CD4-positive, CD25-positive, alpha-beta regulatory T cell (primary cell): ENCODE data around the gene USP25. TPM values are rescaled to one million over a fixed set of nuclear protein-coding genes. Genes with fewer than 3 reads are reported as not detected.

Experiments
- ATAC-seq, 2 donors: fragments of 150-1000 bp; cut with Tn5 transposase; one replicate each; pipeline ENCODE4 v1.10.0; 2021; ENCODE audit warnings: low read depth in 2 of 2, moderate number of reproducible peaks in 2 of 2, moderate library complexity in 1 of 2
- DNase-seq, 3 donors: peaks; one replicate each; pipeline versions ENCODE4 v3.0.0 to v3.0.0-alpha.2; 2012 to 2022; ENCODE audit warnings: mixed read lengths in 1 of 3
- H3K27ac ChIP-seq: one replicate; pipeline ENCODE4 v1.7.0; 2013; ENCODE audit warnings: mild to moderate bottlenecking, low read length; ENCODE audit not compliant: insufficient read depth, poor library complexity, severe bottlenecking
- H3K27me3 ChIP-seq: one replicate; pipeline ENCODE4 v1.7.0; 2013; ENCODE audit warnings: low read length; ENCODE audit not compliant: control insufficient read depth, insufficient read depth
- H3K36me3 ChIP-seq: one replicate; pipeline ENCODE4 v1.7.0; 2013; ENCODE audit warnings: mild to moderate bottlenecking, low read length, moderate library complexity; ENCODE audit not compliant: control insufficient read depth, insufficient read depth
- H3K4me1 ChIP-seq: 2 replicates; pipeline ENCODE4 v1.7.0; 2013; ENCODE audit warnings: mild to moderate bottlenecking, low read length; ENCODE audit not compliant: insufficient read depth, control insufficient read depth, poor library complexity, severe bottlenecking
- H3K4me3 ChIP-seq: one replicate; pipeline ENCODE4 v1.7.0; 2013; ENCODE audit warnings: low read depth, mild to moderate bottlenecking, low read length, moderate library complexity
- H3K9me3 ChIP-seq, 2 experiments: 1 replicate in 1 of 2; 2 replicates in 1 of 2; pipeline ENCODE4 v1.7.0; 2013; ENCODE audit warnings: low read length in 2 of 2, mild to moderate bottlenecking in 1 of 2, moderate library complexity in 1 of 2; ENCODE audit not compliant: control insufficient read depth in 2 of 2
- H3K27ac Mint-ChIP-seq, 3 donors: one replicate each; pipeline ENCODE4 v1.8.0; 2020 to 2022; ENCODE audit warnings: mild to moderate bottlenecking in 3 of 3, mixed read lengths in 3 of 3, moderate library complexity in 2 of 3
- H3K27me3 Mint-ChIP-seq: one replicate; pipeline ENCODE4 v1.8.0; 2022; ENCODE audit warnings: mild to moderate bottlenecking, mixed read lengths
- H3K36me3 Mint-ChIP-seq: one replicate; pipeline ENCODE4 v1.8.0; 2020; ENCODE audit warnings: mixed read lengths
- H3K4me1 Mint-ChIP-seq, 4 donors: one replicate each; pipeline ENCODE4 v1.8.0; 2020 to 2022; ENCODE audit warnings: mixed read lengths in 4 of 4, mild to moderate bottlenecking in 1 of 4
- H3K4me3 Mint-ChIP-seq, 4 donors: one replicate each; pipeline ENCODE4 v1.8.0; 2020 to 2022; ENCODE audit warnings: mild to moderate bottlenecking in 4 of 4, mixed read lengths in 4 of 4, moderate library complexity in 3 of 4
- H3K9me3 Mint-ChIP-seq, 7 donors: one replicate each; pipeline ENCODE4 v1.8.0; 2020 to 2022; ENCODE audit warnings: mixed read lengths in 7 of 7, mild to moderate bottlenecking in 3 of 7, moderate library complexity in 2 of 7
- polyA plus RNA-seq, 4 donors: library from polyadenylated mRNA; unstranded; fragments of 300-500 nt; fragmentation: Illumina TruSeq; gene quantifications; one replicate each; pipeline ENCODE4 v1.2.3, GENCODE V29; 2021
- total RNA-seq: library from RNA; stranded (reverse); gene quantifications from one replicate; pipeline ENCODE4 v1.2.3, GENCODE V29; 2022

USP25 gene
- total and polyA plus RNA-seq, 5 donors from 2014 or later, result 6.6 to 64.6 (median 11.2) TPM

DNA sequence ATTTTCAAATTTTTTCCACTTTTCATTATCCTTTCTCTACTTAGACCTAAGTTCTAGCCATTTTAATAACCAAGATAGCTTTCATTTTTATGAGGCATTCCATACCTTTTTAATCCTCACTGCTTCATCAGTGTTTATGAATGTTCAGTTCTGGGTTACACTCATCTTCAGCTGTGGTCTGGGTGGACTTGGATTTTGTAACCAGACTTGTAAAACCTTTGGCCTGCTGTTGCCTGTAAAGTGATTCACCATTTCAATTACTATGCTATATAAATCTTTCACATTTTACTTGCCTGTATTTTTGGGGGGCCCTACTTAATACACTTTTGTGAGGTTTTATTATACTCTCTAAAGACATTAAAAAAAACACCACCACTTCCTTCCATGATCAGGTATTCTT lies 46.2 kb downstream of the USP25 start:
- Histone ChIP-seq H3K9me3 (no peaks in the 10 kb centered on the region), H3K27ac (no peak overlapping the region), H3K27me3 (no peaks in the 10 kb centered on the region), H3K4me3 (no peak overlapping the region), H3K4me1 (no peaks in the 10 kb centered on the region), H3K36me3 (peaks cover 23% of the 10 kb centered on the region)
- ATAC-seq (no peak), DNase-seq (no peak)
- Mint-ChIP-seq H3K27ac (no peak overlapping the region), H3K4me1 (peaks cover 34 to 48% (median 38%) of the 10 kb centered on the region in 4 donors), H3K36me3 (peaks cover 34% of the 10 kb centered on the region), H3K4me3 (peak overlapping the region in 1 of 4 donors; percentile 87), H3K27me3 (no peaks in the 10 kb centered on the region), H3K9me3 (peaks cover 0 to 4% (median 0%) of the 10 kb centered on the region in 7 donors)

- Histone ChIP-seq H3K9me3 (no peaks in the 10 kb centered on the region), H3K27me3 (no peaks in the 10 kb centered on the region), H3K36me3 (peaks cover 32% of the 10 kb centered on the region), H3K4me3 (peak overlapping the region; percentile 7), H3K4me1 (no peaks in the 10 kb centered on the region), H3K27ac (no peak overlapping the region)
- no peak overlapping the region for H3K27ac Mint-ChIP-seq
- no peaks in the 10 kb centered on the region for H3K27me3 Mint-ChIP-seq
- DNase-seq, result no peak
- peaks cover 38% of the 10 kb centered on the region for H3K36me3 Mint-ChIP-seq
- H3K9me3 Mint-ChIP-seq, result peaks cover 0 to 4% (median 0%) of the 10 kb centered on the region in 7 donors
- peaks cover 28 to 40% (median 33%) of the 10 kb centered on the region in 4 donors for H3K4me1 Mint-ChIP-seq
- no peak for ATAC-seq
- H3K4me3 Mint-ChIP-seq, result no peak overlapping the region
These were observed 47.0 kb downstream of the USP25 start for GRCh38 chr21:15776818-15777217.

- no peak for ATAC-seq
- H3K9me3 Mint-ChIP-seq, result peaks cover 0 to 5% (median 1%) of the 10 kb centered on the region in 7 donors
- H3K4me1 ChIP-seq, result no peaks in the 10 kb centered on the region
- no peaks in the 10 kb centered on the region for H3K9me3 ChIP-seq
- peaks cover 35% of the 10 kb centered on the region for H3K36me3 Mint-ChIP-seq
- H3K27me3 Mint-ChIP-seq, result no peaks in the 10 kb centered on the region
- peaks cover 12 to 31% (median 22%) of the 10 kb centered on the region in 4 donors for H3K4me1 Mint-ChIP-seq
- no peak overlapping the region for H3K27ac Mint-ChIP-seq
- no peak overlapping the region for H3K4me3 ChIP-seq
- H3K4me3 Mint-ChIP-seq, result no peak overlapping the region
- no peaks in the 10 kb centered on the region for H3K27me3 ChIP-seq
- H3K27ac ChIP-seq, result no peak overlapping the region
- peaks cover 31% of the 10 kb centered on the region for H3K36me3 ChIP-seq
- DNase-seq, result no peak
These were observed 52.2 kb downstream of the USP25 start for GRCh38 chr21:15781986-15782385.

GRCh38 chr21:15788847-15789523 lies 59.2 kb downstream of the USP25 start:
- no peak overlapping the region for H3K27ac ChIP-seq
- ATAC-seq (no peak), DNase-seq (no peak)
- peaks cover under 1% of the 10 kb centered on the region for H3K36me3 ChIP-seq
- Mint-ChIP-seq H3K4me1 (peaks cover 21 to 48% (median 40%) of the 10 kb centered on the region in 4 donors), H3K27me3 (no peaks in the 10 kb centered on the region), H3K4me3 (no peak overlapping the region), H3K27ac (no peak overlapping the region), H3K36me3 (peaks cover 15% of the 10 kb centered on the region), H3K9me3 (peaks cover 0 to 2% (median 0%) of the 10 kb centered on the region in 7 donors)
- no peaks in the 10 kb centered on the region for H3K27me3 ChIP-seq
- no peak overlapping the region for H3K4me3 ChIP-seq
- no peaks in the 10 kb centered on the region for H3K4me1 ChIP-seq
- H3K9me3 ChIP-seq, result no peaks in the 10 kb centered on the region

DNA sequence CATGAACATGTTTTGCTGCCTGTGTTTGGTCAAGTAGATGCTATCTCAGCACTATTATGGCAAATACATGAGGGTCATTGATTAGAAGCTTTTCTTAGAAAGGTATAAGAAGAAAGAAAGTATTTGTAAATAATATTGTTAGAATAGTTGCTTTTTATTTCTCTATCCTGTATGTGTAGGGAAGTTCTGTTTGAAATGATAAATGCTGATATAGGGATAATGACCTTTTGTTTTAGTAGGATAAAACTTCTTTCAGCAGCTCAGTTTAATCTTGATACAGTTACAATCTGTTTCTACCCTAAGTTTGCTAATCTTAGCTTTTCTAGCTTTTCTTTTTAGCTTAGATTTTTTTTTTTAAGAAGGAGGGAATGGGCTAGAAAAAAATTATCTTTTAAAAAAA lies 63.3 kb downstream of the USP25 start:
- Mint-ChIP-seq H3K27me3 (no peaks in the 10 kb centered on the region), H3K27ac (no peak overlapping the region), H3K4me3 (no peak overlapping the region), H3K4me1 (peaks cover 36 to 71% (median 58%) of the 10 kb centered on the region in 4 donors), H3K36me3 (peaks cover 19% of the 10 kb centered on the region), H3K9me3 (no peaks in the 10 kb centered on the region)
- ATAC-seq (no peak), DNase-seq (no peak)
- Histone ChIP-seq H3K4me1 (peaks cover 10% of the 10 kb centered on the region), H3K36me3 (peaks cover 7% of the 10 kb centered on the region), H3K27ac (no peak overlapping the region), H3K4me3 (no peak overlapping the region), H3K27me3 (no peaks in the 10 kb centered on the region), H3K9me3 (no peaks in the 10 kb centered on the region)

GRCh38 chr21:15793550-15794235 lies 63.9 kb downstream of the USP25 start:
- Histone ChIP-seq H3K27me3 (no peaks in the 10 kb centered on the region), H3K9me3 (no peaks in the 10 kb centered on the region), H3K36me3 (peaks cover 7% of the 10 kb centered on the region), H3K4me1 (peaks cover 10% of the 10 kb centered on the region), H3K27ac (no peak overlapping the region), H3K4me3 (no peak overlapping the region)
- no peak overlapping the region for H3K4me3 Mint-ChIP-seq
- no peak for ATAC-seq
- H3K4me1 Mint-ChIP-seq, result peaks cover 41 to 71% (median 60%) of the 10 kb centered on the region in 4 donors
- no peaks in the 10 kb centered on the region for H3K9me3 Mint-ChIP-seq
- no peaks in the 10 kb centered on the region for H3K27me3 Mint-ChIP-seq
- peaks cover 21% of the 10 kb centered on the region for H3K36me3 Mint-ChIP-seq
- no peak overlapping the region for H3K27ac Mint-ChIP-seq
- no peak for DNase-seq

GRCh38 chr21:15794277-15794912 lies 64.6 kb downstream of the USP25 start:
- ATAC-seq (no peak), DNase-seq (no peak)
- Histone ChIP-seq H3K27me3 (no peaks in the 10 kb centered on the region), H3K27ac (no peak overlapping the region), H3K4me1 (peaks cover 10% of the 10 kb centered on the region), H3K9me3 (no peaks in the 10 kb centered on the region), H3K4me3 (no peak overlapping the region), H3K36me3 (peaks cover 12% of the 10 kb centered on the region)
- Mint-ChIP-seq H3K4me1 (peaks cover 36 to 65% (median 55%) of the 10 kb centered on the region in 4 donors), H3K36me3 (peaks cover 22% of the 10 kb centered on the region), H3K9me3 (no peaks in the 10 kb centered on the region), H3K27ac (no peak overlapping the region), H3K27me3 (no peaks in the 10 kb centered on the region), H3K4me3 (no peak overlapping the region)
